Astrocyte (in vitro differentiated cells and primary cell): Measurements from ENCODE around the gene TRPM2.

Experiments
- EZH2 ChIP-seq: IDR thresholded peaks from 2 replicates; pipeline ENCODE4 v1.6.1; 2012; ENCODE audit warnings: mild to moderate bottlenecking, low read length, inconsistent platforms; ENCODE audit not compliant: insufficient read depth
- TF ChIP-seq, protein P1 (sequence below): IDR thresholded peaks from 2 replicates; pipeline ENCODE4 v1.5.1; 2011; ENCODE audit warnings: low read depth, mild to moderate bottlenecking, inconsistent platforms, low read length, moderate library complexity; ENCODE audit not compliant: insufficient read depth

DNA sequence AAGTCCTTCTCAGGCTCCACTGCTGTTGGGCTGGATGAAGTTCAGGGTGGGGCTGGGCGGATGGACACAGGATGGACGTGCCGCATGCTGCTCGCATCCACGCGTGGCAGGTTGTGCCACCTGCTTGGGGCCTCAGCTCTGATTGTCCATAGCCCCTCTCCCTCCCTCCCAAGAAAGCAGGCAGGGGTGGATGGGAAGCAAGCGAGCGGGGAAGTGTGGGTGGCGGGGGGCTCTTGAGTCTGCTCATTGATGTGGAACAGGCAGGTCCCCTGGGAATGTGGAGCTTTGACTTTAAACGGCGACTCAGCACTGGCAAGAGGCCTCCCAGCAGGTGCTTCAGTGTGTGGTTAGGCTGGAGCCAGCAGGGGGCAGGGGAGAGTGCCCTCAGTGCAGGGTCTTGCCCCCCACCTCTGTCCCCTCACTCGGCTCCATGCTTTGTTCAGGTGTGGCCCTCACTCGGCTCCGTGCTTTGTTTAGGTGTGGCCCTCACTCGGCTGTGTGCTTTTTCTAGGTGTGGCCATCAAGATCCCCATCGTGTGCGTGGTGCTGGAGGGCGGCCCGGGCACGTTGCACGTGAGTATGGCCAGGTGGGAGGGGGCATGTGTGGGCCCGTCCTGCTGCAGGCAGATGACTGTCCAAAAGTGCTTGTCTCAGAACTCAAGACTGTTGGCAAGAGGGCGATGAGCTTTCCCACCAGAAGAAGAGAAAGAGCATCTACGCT lies 23.9 kb downstream of the TRPM2 start:
- TF ChIP-seq, protein P1, sequence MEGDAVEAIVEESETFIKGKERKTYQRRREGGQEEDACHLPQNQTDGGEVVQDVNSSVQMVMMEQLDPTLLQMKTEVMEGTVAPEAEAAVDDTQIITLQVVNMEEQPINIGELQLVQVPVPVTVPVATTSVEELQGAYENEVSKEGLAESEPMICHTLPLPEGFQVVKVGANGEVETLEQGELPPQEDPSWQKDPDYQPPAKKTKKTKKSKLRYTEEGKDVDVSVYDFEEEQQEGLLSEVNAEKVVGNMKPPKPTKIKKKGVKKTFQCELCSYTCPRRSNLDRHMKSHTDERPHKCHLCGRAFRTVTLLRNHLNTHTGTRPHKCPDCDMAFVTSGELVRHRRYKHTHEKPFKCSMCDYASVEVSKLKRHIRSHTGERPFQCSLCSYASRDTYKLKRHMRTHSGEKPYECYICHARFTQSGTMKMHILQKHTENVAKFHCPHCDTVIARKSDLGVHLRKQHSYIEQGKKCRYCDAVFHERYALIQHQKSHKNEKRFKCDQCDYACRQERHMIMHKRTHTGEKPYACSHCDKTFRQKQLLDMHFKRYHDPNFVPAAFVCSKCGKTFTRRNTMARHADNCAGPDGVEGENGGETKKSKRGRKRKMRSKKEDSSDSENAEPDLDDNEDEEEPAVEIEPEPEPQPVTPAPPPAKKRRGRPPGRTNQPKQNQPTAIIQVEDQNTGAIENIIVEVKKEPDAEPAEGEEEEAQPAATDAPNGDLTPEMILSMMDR, result no peak
- no peak for TF ChIP-seq EZH2
